Upper lobe of right lung (tissue), 1 donor: ENCODE data around the gene MMP17. TPM values are rescaled to one million over a fixed set of nuclear protein-coding genes. Genes with fewer than 3 reads are reported as not detected.

Experiments used
- ATAC-seq: fragments of 200-7000 bp; cut with Tn5 transposase; one replicate; pipeline ENCODE4 v1.9.1; 2020; ENCODE audit warnings: mild to moderate bottlenecking, moderate library complexity
- DNase-seq: peaks from one replicate; pipeline ENCODE4 v3.0.0-alpha.2; 2020
- H3K27ac ChIP-seq: fragments of 200-600 bp; one replicate; pipeline ENCODE4 v1.8.0; 2022
- H3K27me3 ChIP-seq: fragments of 200-600 bp; one replicate; pipeline ENCODE4 v1.8.0; 2022; ENCODE audit warnings: mild to moderate bottlenecking
- H3K36me3 ChIP-seq: fragments of 200-600 bp; one replicate; pipeline ENCODE4 v1.8.0; 2022
- H3K4me1 ChIP-seq: fragments of 200-600 bp; one replicate; pipeline ENCODE4 v1.8.0; 2022
- H3K4me3 ChIP-seq: fragments of 200-600 bp; one replicate; pipeline ENCODE4 v1.8.0; 2022; ENCODE audit warnings: mild to moderate bottlenecking
- H3K9me3 ChIP-seq: fragments of 200-600 bp; one replicate; pipeline ENCODE4 v1.8.0; 2022
- intact Hi-C: fragments of 100-400 bp; cut with DNase I; formaldehyde crosslinking; loops from one replicate; pipeline ENCODE4 v1.11.0; 2022
- total RNA-seq: library from RNA; stranded (reverse); fragmentation: NEBNext Ultra II Directional; extraction: Animal tissue kit (Norgen Biotek cat#: 25700); gene quantifications from one replicate; pipeline ENCODE4 v1.2.1, GENCODE V29; 2021
- TF ChIP-seq, protein P1 (sequence below): fragments of 200-600 bp; IDR thresholded peaks from one replicate; pipeline ENCODE4 v1.8.0; 2022; ENCODE audit warnings: antibody characterized with exemption
- donor health status: DM: no; HTN: yes; CAD: no; lungs with severe emphysema.

MMP17 gene
- total RNA-seq, 1 donor from 2014 or later, result 4.1 TPM

DNA sequence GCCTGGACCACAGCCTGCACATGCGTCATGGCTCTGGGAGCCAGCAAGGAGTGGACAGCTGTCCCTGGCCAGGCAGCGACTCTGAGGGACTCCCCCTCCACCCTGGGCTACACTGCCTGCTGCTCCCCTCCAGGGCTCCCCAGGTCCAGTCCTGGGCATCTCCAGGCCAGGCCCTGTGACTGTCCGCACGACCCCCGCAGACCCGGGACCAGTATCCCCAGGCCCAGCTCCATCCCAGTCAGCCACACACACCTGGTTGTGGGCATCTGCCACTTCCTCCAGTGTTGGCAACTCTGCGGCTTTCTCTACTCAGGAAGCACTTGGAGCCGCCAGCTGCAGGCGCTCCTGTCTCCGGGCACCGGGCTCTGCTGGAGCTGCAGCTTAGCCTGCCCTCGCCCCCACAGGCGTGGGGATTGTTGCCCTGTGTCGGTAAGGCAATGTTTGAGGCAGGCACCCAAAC lies 68.6 kb downstream of the MMP17 start:
- intact Hi-C loops, result loop anchor here (5.0 kb wide), 1 partner anchor 45 kb away; no protein-coding TSS in a partner anchor
- peaks cover 33% of the 10 kb centered on the region for H3K4me1 ChIP-seq
- peak overlapping the region; percentile 96 for H3K27ac ChIP-seq
- no peak for ATAC-seq
- no peaks in the 10 kb centered on the region for H3K36me3 ChIP-seq
- no peak for DNase-seq
- H3K27me3 ChIP-seq, result no peaks in the 10 kb centered on the region
- TF ChIP-seq, protein P1, sequence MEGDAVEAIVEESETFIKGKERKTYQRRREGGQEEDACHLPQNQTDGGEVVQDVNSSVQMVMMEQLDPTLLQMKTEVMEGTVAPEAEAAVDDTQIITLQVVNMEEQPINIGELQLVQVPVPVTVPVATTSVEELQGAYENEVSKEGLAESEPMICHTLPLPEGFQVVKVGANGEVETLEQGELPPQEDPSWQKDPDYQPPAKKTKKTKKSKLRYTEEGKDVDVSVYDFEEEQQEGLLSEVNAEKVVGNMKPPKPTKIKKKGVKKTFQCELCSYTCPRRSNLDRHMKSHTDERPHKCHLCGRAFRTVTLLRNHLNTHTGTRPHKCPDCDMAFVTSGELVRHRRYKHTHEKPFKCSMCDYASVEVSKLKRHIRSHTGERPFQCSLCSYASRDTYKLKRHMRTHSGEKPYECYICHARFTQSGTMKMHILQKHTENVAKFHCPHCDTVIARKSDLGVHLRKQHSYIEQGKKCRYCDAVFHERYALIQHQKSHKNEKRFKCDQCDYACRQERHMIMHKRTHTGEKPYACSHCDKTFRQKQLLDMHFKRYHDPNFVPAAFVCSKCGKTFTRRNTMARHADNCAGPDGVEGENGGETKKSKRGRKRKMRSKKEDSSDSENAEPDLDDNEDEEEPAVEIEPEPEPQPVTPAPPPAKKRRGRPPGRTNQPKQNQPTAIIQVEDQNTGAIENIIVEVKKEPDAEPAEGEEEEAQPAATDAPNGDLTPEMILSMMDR, result no peak
- H3K4me3 ChIP-seq, result peak overlapping the region; percentile 80
- no peaks in the 10 kb centered on the region for H3K9me3 ChIP-seq

DNA sequence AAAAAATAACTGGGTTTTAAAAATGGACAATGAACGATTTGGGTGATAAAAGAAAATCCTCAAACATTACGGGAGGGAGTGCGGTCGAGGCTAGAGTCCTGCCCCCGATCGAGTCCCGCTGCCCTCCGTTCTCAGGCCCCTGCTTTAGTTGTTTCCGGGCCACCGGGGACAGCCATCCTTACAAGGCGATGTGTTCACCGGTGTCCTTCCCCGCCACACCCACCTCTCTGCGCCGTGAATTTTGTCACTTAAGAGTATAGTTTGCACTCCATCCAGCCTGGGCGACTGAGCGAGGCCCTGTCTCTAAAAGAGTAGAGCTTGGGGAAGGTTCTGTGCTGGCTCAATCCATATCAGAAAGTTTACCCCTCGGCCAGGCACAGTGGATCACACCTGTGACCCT lies 69.1 kb downstream of the MMP17 start:
- H3K27me3 ChIP-seq, result no peaks in the 10 kb centered on the region
- ATAC-seq, result no peak
- H3K27ac ChIP-seq, result peak overlapping the region; percentile 96
- TF ChIP-seq, protein P1, result no peak
- intact Hi-C loops, result loop anchor here (5.0 kb wide), 1 partner anchor 45 kb away; no protein-coding TSS in a partner anchor
- no peaks in the 10 kb centered on the region for H3K36me3 ChIP-seq
- peaks cover 38% of the 10 kb centered on the region for H3K4me1 ChIP-seq
- no peaks in the 10 kb centered on the region for H3K9me3 ChIP-seq
- no peak overlapping the region for H3K4me3 ChIP-seq
- DNase-seq, result no peak

DNA sequence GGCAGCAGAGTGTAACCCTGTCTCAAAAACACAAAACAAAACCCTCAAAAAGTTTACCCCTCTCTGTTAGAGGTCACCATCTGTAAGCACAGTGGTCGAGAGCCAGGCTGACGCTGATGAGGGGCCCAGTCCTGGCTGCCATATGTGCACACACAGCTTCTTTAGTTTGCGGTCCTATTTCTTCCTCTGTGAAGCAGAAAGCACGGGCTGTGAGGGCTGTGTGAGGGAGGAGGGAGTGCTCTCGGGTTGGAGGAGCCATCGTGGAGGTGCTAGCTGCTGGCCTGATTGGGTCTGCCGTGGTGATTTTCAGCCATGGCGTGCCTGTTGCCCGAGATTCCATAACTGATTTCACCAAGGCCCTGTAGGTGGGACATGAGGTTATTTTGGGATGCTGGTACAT lies 69.7 kb downstream of the MMP17 start:
- Histone ChIP-seq H3K27ac (no peak overlapping the region), H3K4me3 (no peak overlapping the region), H3K27me3 (no peaks in the 10 kb centered on the region), H3K4me1 (peaks cover 41% of the 10 kb centered on the region), H3K9me3 (no peaks in the 10 kb centered on the region), H3K36me3 (no peaks in the 10 kb centered on the region)
- no peak for DNase-seq
- intact Hi-C loops, result loop anchor here (5.0 kb wide), 1 partner anchor 44 kb away; no protein-coding TSS in a partner anchor
- no peak for ATAC-seq
- TF ChIP-seq, protein P1, result no peak

DNA sequence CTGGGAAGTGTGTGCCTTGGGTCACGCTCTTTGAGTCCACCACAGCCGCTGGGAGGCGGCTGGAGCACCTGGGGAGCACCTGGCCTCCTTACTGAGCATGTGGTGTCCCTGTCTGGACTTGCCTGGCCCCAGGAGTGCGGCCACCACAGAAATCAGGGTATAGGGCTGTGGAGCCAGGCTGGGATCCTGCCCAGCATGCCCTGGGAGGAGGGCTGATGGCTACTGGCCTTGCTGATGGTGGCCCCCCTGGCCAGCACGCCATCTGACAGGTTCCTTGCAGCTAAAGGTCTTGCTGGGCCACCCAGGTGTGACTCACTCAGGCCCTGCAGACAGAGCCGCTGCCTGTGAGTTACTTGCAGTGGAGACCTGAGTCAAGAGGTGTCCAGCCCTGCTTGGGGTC lies 72.2 kb downstream of the MMP17 start:
- H3K27me3 ChIP-seq, result no peaks in the 10 kb centered on the region
- intact Hi-C loops, result no loop called here
- no peaks in the 10 kb centered on the region for H3K36me3 ChIP-seq
- no peak overlapping the region for H3K4me3 ChIP-seq
- ATAC-seq (no peak), DNase-seq (no peak)
- TF ChIP-seq, protein P1, result no peak
- no peaks in the 10 kb centered on the region for H3K9me3 ChIP-seq
- H3K27ac ChIP-seq, result no peak overlapping the region
- H3K4me1 ChIP-seq, result peaks cover 40% of the 10 kb centered on the region

Other genes starting within 250 kb of the MMP17 start
- gene SFSWAP, start 117.3 kb upstream of the MMP17 start, total RNA-seq, result 51.2 TPM
- gene ULK1, start 66.2 kb downstream of the MMP17 start, total RNA-seq, result 32.4 TPM
- gene PUS1, start 100.9 kb downstream of the MMP17 start, total RNA-seq, result 19.9 TPM
- 41.4 TPM for gene EP400, start 121.5 kb downstream of the MMP17 start, total RNA-seq